Breast epithelium (tissue), 3 donors: ENCODE measurements around the gene LRIG3.

Experiments
- CTCF ChIP-seq, 3 donors: fragments of 450-650 bp; IDR thresholded peaks; one replicate each; pipeline ENCODE4 v1.5.1; 2016 to 2017; ENCODE audit warnings: antibody characterized with exemption in 3 of 3, mild to moderate bottlenecking in 3 of 3, moderate library complexity in 3 of 3
- POLR2A ChIP-seq: fragments of 450-650 bp; IDR thresholded peaks from one replicate; pipeline ENCODE4 v1.6.1; 2016; ENCODE audit warnings: antibody characterized with exemption, mild to moderate bottlenecking, moderate library complexity
- POLR2AphosphoS5 ChIP-seq, 3 donors: sonication (generic); formaldehyde crosslinking; IDR thresholded peaks; one replicate each; pipeline ENCODE4 v1.6.1; 2017; ENCODE audit warnings: antibody characterized with exemption in 3 of 3

GRCh38 chr12:58923781-58924180, 3.5 kb upstream of the LRIG3 start:
- TF ChIP-seq CTCF (IDR thresholded peaks at IDR 0.05), result no peak
- no peak for TF ChIP-seq POLR2A
- no peak for TF ChIP-seq POLR2AphosphoS5 (IDR thresholded peaks at IDR 0.05)
